Natural killer cell (primary cell): ENCODE results near the gene MTUS2. TPM values are rescaled to one million over a fixed set of nuclear protein-coding genes. Genes with fewer than 3 reads are reported as not detected.
"Not testable (repeated sequence)": the region's sequence is repeated elsewhere in the genome, so short reads cannot be mapped to it uniquely, and the experiment has no call there.

Source experiments
- ATAC-seq, 3 donors: fragments of 150-1000 bp in 2 of 3; fragments of 200-7000 bp in 1 of 3; cut with Tn5 transposase; 1 replicate in 1 of 3; 2 replicates in 2 of 3; pipeline ENCODE4 v1.10.0; 2021; ENCODE audit warnings: mild to moderate bottlenecking in 2 of 3, moderate library complexity in 2 of 3
- DNase-seq, 2 donors: peaks; one replicate each; pipeline versions ENCODE4 v3.0.0 to v3.0.0-alpha.2; 2013 to 2021; ENCODE audit warnings: mixed read lengths in 1 of 2
- H3K27ac ChIP-seq: one replicate; pipeline ENCODE4 v1.5.1; 2013; ENCODE audit warnings: mild to moderate bottlenecking, low read length
- H3K27me3 ChIP-seq: one replicate; pipeline ENCODE4 v1.6.1; 2013; ENCODE audit warnings: low read length; ENCODE audit not compliant: control insufficient read depth, insufficient read depth
- H3K36me3 ChIP-seq: one replicate; pipeline ENCODE4 v1.6.1; 2013; ENCODE audit warnings: low read length; ENCODE audit not compliant: control insufficient read depth, insufficient read depth
- H3K4me1 ChIP-seq: one replicate; pipeline ENCODE4 v1.6.1; 2013; ENCODE audit warnings: low read length; ENCODE audit not compliant: control insufficient read depth, insufficient read depth
- H3K4me3 ChIP-seq: one replicate; pipeline ENCODE4 v1.5.1; 2013; ENCODE audit warnings: low read length
- H3K9me3 ChIP-seq: one replicate; pipeline ENCODE4 v1.6.1; 2013; ENCODE audit warnings: low read length; ENCODE audit not compliant: control insufficient read depth, insufficient read depth
- H3K27ac Mint-ChIP-seq, 2 donors: one replicate each; pipeline ENCODE4 v1.8.0; 2022; ENCODE audit warnings: mild to moderate bottlenecking in 2 of 2, mixed read lengths in 2 of 2, moderate library complexity in 1 of 2
- H3K27me3 Mint-ChIP-seq, 2 donors: one replicate each; pipeline ENCODE4 v1.8.0; 2022; ENCODE audit warnings: low read depth in 2 of 2, mixed read lengths in 2 of 2
- H3K36me3 Mint-ChIP-seq: one replicate; pipeline ENCODE4 v1.8.0; 2022; ENCODE audit warnings: mixed read lengths
- H3K4me1 Mint-ChIP-seq, 2 donors: one replicate each; pipeline ENCODE4 v1.8.0; 2022; ENCODE audit warnings: mixed read lengths in 2 of 2
- H3K4me3 Mint-ChIP-seq: one replicate; pipeline ENCODE4 v1.8.0; 2022; ENCODE audit warnings: mild to moderate bottlenecking, moderate library complexity, mixed read lengths
- H3K9me3 Mint-ChIP-seq, 2 donors: one replicate each; pipeline ENCODE4 v1.8.0; 2022; ENCODE audit warnings: mixed read lengths in 2 of 2
- CTCF ChIP-seq: fragments of 200-600 bp; IDR thresholded peaks from one replicate; pipeline ENCODE4 v1.8.0; 2022; ENCODE audit warnings: antibody characterized with exemption
- WGBS: methylation state at CpG from one replicate; pipeline ENCODE4 v1.1.7; 2013; ENCODE audit warnings: missing lambda C conversion rate; ENCODE audit not compliant: insufficient coverage; 5-methylcytosine and 5-hydroxymethylcytosine counted together
- intact Hi-C: fragments of 100-400 bp; cut with micrococcal nuclease; formaldehyde crosslinking; loops from one replicate; pipeline ENCODE4 v1.14.2; 2022
- total RNA-seq, 4 donors: library from RNA; stranded (reverse); fragments of 120-200 nt in 1 of 4; gene quantifications; one replicate each; pipeline versions ENCODE4 v1.2.3 to v1.2.4, GENCODE V29; 2013 to 2022

MTUS2 gene
- total RNA-seq, 3 donors from 2014 or later (not counting 1 experiment from before 2014, with no cell fraction given), result not detected

- Mint-ChIP-seq H3K27ac (no peak overlapping the region), H3K36me3 (no peaks in the 10 kb centered on the region), H3K4me1 (no peaks in the 10 kb centered on the region), H3K4me3 (no peak overlapping the region), H3K27me3 (no peaks in the 10 kb centered on the region), H3K9me3 (no peaks in the 10 kb centered on the region)
- ATAC-seq (no peak), DNase-seq (no peak)
- Histone ChIP-seq H3K4me3 (no peak overlapping the region), H3K27me3 (no peaks in the 10 kb centered on the region), H3K4me1 (no peaks in the 10 kb centered on the region), H3K36me3 (no peaks in the 10 kb centered on the region), H3K27ac (no peak overlapping the region), H3K9me3 (peaks cover 3% of the 10 kb centered on the region)
- 76% methylated on average over 5 of the region's 5 CpGs for WGBS
- intact Hi-C loops, result no loop called here
- no peak for TF ChIP-seq CTCF
Observed at GRCh38 chr13:29383476-29383875, 563.3 kb downstream of the MTUS2 start.

DNA sequence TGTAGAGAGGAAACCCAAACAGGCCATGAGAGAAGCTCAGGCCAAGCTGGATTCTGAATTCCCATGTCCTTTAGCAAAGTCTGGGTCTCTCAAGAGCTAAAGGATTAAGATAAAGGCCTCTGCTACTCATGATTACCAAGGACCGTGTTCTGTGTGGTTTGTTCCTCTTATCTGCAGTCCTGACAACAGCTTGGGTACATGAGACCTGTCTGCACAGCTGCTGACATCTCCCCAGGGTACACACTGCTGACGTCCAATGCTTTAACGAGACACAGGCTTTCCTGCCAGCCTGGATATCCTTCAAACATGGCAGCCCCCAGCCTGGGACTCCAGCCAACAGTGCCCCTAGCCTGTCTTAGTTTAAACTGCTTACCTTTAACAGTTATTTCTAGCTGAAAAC lies 564.3 kb downstream of the MTUS2 start:
- Mint-ChIP-seq H3K36me3 (no peaks in the 10 kb centered on the region), H3K9me3 (no peaks in the 10 kb centered on the region), H3K4me1 (no peaks in the 10 kb centered on the region), H3K27me3 (no peaks in the 10 kb centered on the region), H3K27ac (no peak overlapping the region), H3K4me3 (no peak overlapping the region)
- ATAC-seq, result no peak
- H3K4me3 ChIP-seq, result no peak overlapping the region
- no peaks in the 10 kb centered on the region for H3K27me3 ChIP-seq
- no peaks in the 10 kb centered on the region for H3K4me1 ChIP-seq
- DNase-seq, result no peak
- WGBS, result 45% methylated on average over 3 of the region's 3 CpGs
- no peaks in the 10 kb centered on the region for H3K36me3 ChIP-seq
- H3K27ac ChIP-seq, result no peak overlapping the region
- intact Hi-C loops, result no loop called here
- H3K9me3 ChIP-seq, result no peaks in the 10 kb centered on the region
- TF ChIP-seq CTCF, result no peak

GRCh38 chr13:29384871-29385270 lies 564.7 kb downstream of the MTUS2 start:
- Histone ChIP-seq H3K9me3 (no peaks in the 10 kb centered on the region), H3K4me1 (no peaks in the 10 kb centered on the region), H3K27ac (no peak overlapping the region), H3K27me3 (no peaks in the 10 kb centered on the region), H3K4me3 (no peak overlapping the region), H3K36me3 (no peaks in the 10 kb centered on the region)
- H3K4me1 Mint-ChIP-seq, result no peaks in the 10 kb centered on the region
- H3K27me3 Mint-ChIP-seq, result no peaks in the 10 kb centered on the region
- TF ChIP-seq CTCF, result no peak
- WGBS, result 70% methylated on average over 4 of the region's 4 CpGs
- no peaks in the 10 kb centered on the region for H3K36me3 Mint-ChIP-seq
- no peak overlapping the region for H3K27ac Mint-ChIP-seq
- H3K4me3 Mint-ChIP-seq, result no peak overlapping the region
- H3K9me3 Mint-ChIP-seq, result no peaks in the 10 kb centered on the region
- DNase-seq (no peak), ATAC-seq (no peak)
- intact Hi-C loops, result no loop called here

- no peak overlapping the region for H3K4me3 Mint-ChIP-seq
- no peak for ATAC-seq
- Histone ChIP-seq H3K4me3 (no peak overlapping the region), H3K4me1 (no peaks in the 10 kb centered on the region), H3K36me3 (no peaks in the 10 kb centered on the region), H3K9me3 (no peaks in the 10 kb centered on the region), H3K27me3 (no peaks in the 10 kb centered on the region), H3K27ac (no peak overlapping the region)
- WGBS, result 53% methylated on average over 3 of the region's 3 CpGs
- no peaks in the 10 kb centered on the region for H3K27me3 Mint-ChIP-seq
- no peaks in the 10 kb centered on the region for H3K36me3 Mint-ChIP-seq
- H3K9me3 Mint-ChIP-seq, result no peaks in the 10 kb centered on the region
- TF ChIP-seq CTCF, result no peak
- no peak for DNase-seq
- H3K27ac Mint-ChIP-seq, result no peak overlapping the region
- intact Hi-C loops, result no loop called here
- no peaks in the 10 kb centered on the region for H3K4me1 Mint-ChIP-seq
Observed at GRCh38 chr13:29386246-29386645, 566.1 kb downstream of the MTUS2 start.

GRCh38 chr13:29390598-29390997 lies 570.5 kb downstream of the MTUS2 start:
- H3K36me3 ChIP-seq, H3K4me3 Mint-ChIP-seq, ATAC-seq, H3K27ac ChIP-seq, H3K9me3 Mint-ChIP-seq, H3K27ac Mint-ChIP-seq, H3K27me3 ChIP-seq, H3K9me3 ChIP-seq, intact Hi-C loops, H3K36me3 Mint-ChIP-seq, H3K4me3 ChIP-seq, H3K4me1 ChIP-seq, DNase-seq, H3K4me1 Mint-ChIP-seq: not testable (repeated sequence)
- H3K27me3 Mint-ChIP-seq, result peaks cover 8 to 13% of the 10 kb centered on the region in 2 donors
- WGBS, result 94% methylated on average over 9 of the region's 9 CpGs
